K562 (cell line): ENCODE measurements around the gene CRX. TPM values are rescaled to one million over a fixed set of nuclear protein-coding genes. Genes with fewer than 3 reads are reported as not detected.

Source experiments
- ATAC-seq: fragments of 200-7000 bp; cut with Tn5 transposase; 3 replicates; pipeline ENCODE4 v1.9.1; 2020; ENCODE audit warnings: moderate library complexity
- BruUV-seq: library from RNA; stranded (reverse); fragments of 400-500 nt; replicated peaks from 2 replicates; lab custom pipeline; 2021; lab: Mats Ljungman, UMichigan
- CTCF ChIA-PET: fragments of 300-600 bp; formaldehyde crosslinking; extraction: SDS; loops from one replicate; lab custom pipeline; 2021; ENCODE audit warnings: low intra/inter-chr PET ratio; lab: Yijun Ruan, JAX
- POLR2A ChIA-PET: fragments of 300-600, 350-650 bp; sonication (Branson Sonifier 250); formaldehyde crosslinking; extraction: SDS; loops from one replicate; lab custom pipeline; 2021; ENCODE audit warnings: antibody characterized with exemption, inconsistent platforms; lab: Yijun Ruan, JAX
- DNase-seq, 4 experiments: peaks; one replicate each; pipeline versions ENCODE4 v3.0.0 to v3.0.0-alpha.2; 2011 to 2018; ENCODE audit warnings: low spot score in 3 of 4, mixed read lengths in 3 of 4; ENCODE audit errors: extremely low read depth in 1 of 4
- FAIRE-seq: peaks from 2 replicates; lab custom pipeline; 2011; peaks lifted over from hg19 to GRCh38; lab: Jason Lieb, UNC
- H2AFZ ChIP-seq: 2 replicates; pipeline ENCODE4 v1.6.0; 2011; ENCODE audit warnings: low read depth, low read length, control low read depth, inconsistent platforms
- H3K27ac ChIP-seq: fragments of 200-600 bp; 3 replicates; pipeline ENCODE4 v1.8.0; 2011; ENCODE audit warnings: low read depth, mild to moderate bottlenecking, control low read depth, inconsistent platforms, low read length, moderate library complexity, mixed read lengths; ENCODE audit errors: extremely low read depth
- H3K27me3 ChIP-seq, 2 experiments: fragments of 300-600 bp in 1 of 2; 2 replicates in 1 of 2; 3 replicates in 1 of 2; pipeline versions ENCODE4 v1.6.0 to v1.8.0; 2011; ENCODE audit warnings: inconsistent platforms in 2 of 2, low read length in 2 of 2, mild to moderate bottlenecking in 1 of 2, mixed read lengths in 1 of 2, moderate library complexity in 1 of 2; ENCODE audit not compliant: control insufficient read depth in 2 of 2, insufficient read depth in 2 of 2
- H3K36me3 ChIP-seq: fragments of 300-600 bp; 3 replicates; pipeline ENCODE4 v1.8.0; 2011; ENCODE audit warnings: mild to moderate bottlenecking, low read length, inconsistent platforms; ENCODE audit not compliant: control insufficient read depth, insufficient read depth
- H3K4me1 ChIP-seq, 2 experiments: fragments of 200-600 bp in 1 of 2; replicated peaks in 1 of 2; 2 replicates in 1 of 2; 3 replicates in 1 of 2; pipeline versions ENCODE4 v1.5.1 to v1.8.0; 2011; ENCODE audit warnings: inconsistent platforms in 2 of 2, low read length in 2 of 2, mild to moderate bottlenecking in 1 of 2, mixed read lengths in 1 of 2, moderate library complexity in 1 of 2; ENCODE audit not compliant: control insufficient read depth in 2 of 2, insufficient read depth in 2 of 2
- H3K4me2 ChIP-seq: 2 replicates; pipeline ENCODE4 v1.6.1; 2011; ENCODE audit warnings: low read length, control low read depth, inconsistent platforms, mixed read lengths; ENCODE audit not compliant: insufficient read depth
- H3K4me3 ChIP-seq: fragments of 200-600 bp; sonication (generic), shearing (Covaris generic); 2 replicates; pipeline ENCODE4 v1.5.1; 2016; ENCODE audit warnings: control low read depth, inconsistent platforms
- H3K79me2 ChIP-seq: fragments of 200-600 bp; 3 replicates; pipeline ENCODE4 v1.8.0; 2011; ENCODE audit warnings: low read length, inconsistent platforms; ENCODE audit not compliant: control insufficient read depth, insufficient read depth
- H3K9ac ChIP-seq, 2 experiments: 2 replicates each; pipeline versions ENCODE4 v1.6.0 to v1.6.1; 2011; ENCODE audit warnings: low read depth in 2 of 2, low read length in 2 of 2, control low read depth in 1 of 2, inconsistent platforms in 1 of 2, mild to moderate bottlenecking in 1 of 2, mixed read lengths in 1 of 2; ENCODE audit not compliant: insufficient read depth in 1 of 2
- H3K9me1 ChIP-seq: one replicate; pipeline ENCODE4 v1.6.0; 2011; ENCODE audit warnings: inconsistent platforms, mild to moderate bottlenecking, low read length, moderate library complexity; ENCODE audit not compliant: control insufficient read depth, insufficient read depth
- H3K9me3 ChIP-seq: replicated peaks from 2 replicates; pipeline ENCODE4 v1.5.1; 2011; ENCODE audit warnings: low read depth, low read length, inconsistent platforms; ENCODE audit not compliant: control insufficient read depth, insufficient read depth
- H4K20me1 ChIP-seq: replicated peaks from 2 replicates; pipeline ENCODE4 v1.6.1; 2011; ENCODE audit warnings: low read length, inconsistent platforms, mixed read lengths; ENCODE audit not compliant: control insufficient read depth, insufficient read depth
- ATF6 ChIP-seq: sonication (generic); formaldehyde crosslinking; IDR thresholded peaks from 2 replicates; pipeline ENCODE4 v1.4.0; 2020; ENCODE audit warnings: mild to moderate bottlenecking, missing genetic modification reagents
- CHCHD3 ChIP-seq: fragments of 250-450 bp; sonication (Bioruptor Pico); IDR thresholded peaks from 2 replicates; pipeline ENCODE4 v2.1.2; 2022; ENCODE audit warnings: mild to moderate bottlenecking
- EWSR1 ChIP-seq: fragments of 450-650 bp; IDR thresholded peaks from 2 replicates; pipeline ENCODE4 v1.6.1; 2018; ENCODE audit warnings: borderline replicate concordance, mild to moderate bottlenecking, low read depth, moderate library complexity; ENCODE audit not compliant: partially characterized antibody
- GABPA ChIP-seq: fragments of 200-800 bp; sonication (Bioruptor generic); conservative IDR thresholded peaks from 2 replicates; pipeline ENCODE4 v1.6.1; 2016; ENCODE audit warnings: low read depth, missing genetic modification characterization, missing compliant biosample characterization
- GABPB1 ChIP-seq: sonication (generic); formaldehyde crosslinking; IDR thresholded peaks from 2 replicates; pipeline ENCODE4 v1.8.0; 2022; ENCODE audit warnings: mild to moderate bottlenecking, missing genetic modification reagents
- GTF2A2 ChIP-seq: IDR thresholded peaks from 2 replicates; pipeline ENCODE4 v1.6.1; 2016; ENCODE audit warnings: mild to moderate bottlenecking, missing genetic modification characterization, missing compliant biosample characterization
- HEY1 ChIP-seq: fragments of 250-450 bp; sonication (Bioruptor Pico); IDR thresholded peaks from 2 replicates; pipeline ENCODE4 v1.5.0; 2020; ENCODE audit warnings: mild to moderate bottlenecking, moderate library complexity, borderline replicate concordance
- HMGN3 ChIP-seq: IDR thresholded peaks from 2 replicates; pipeline ENCODE4 v1.6.1; 2011; ENCODE audit warnings: borderline replicate concordance, low read depth, mild to moderate bottlenecking, mixed read lengths, low read length; ENCODE audit not compliant: insufficient read length; ENCODE audit errors: extremely low read depth
- KDM5B ChIP-seq: fragments of 200-600 bp; sonication (generic); IDR thresholded peaks from 2 replicates; pipeline ENCODE4 v1.6.1; 2012; ENCODE audit warnings: low read depth, mild to moderate bottlenecking, moderate library complexity, low read length, control low read depth, inconsistent platforms; ENCODE audit not compliant: insufficient replicate concordance
- SIN3B ChIP-seq: fragments of 450-650 bp; IDR thresholded peaks from 2 replicates; pipeline ENCODE4 v1.6.1; 2017; ENCODE audit warnings: low read depth, mild to moderate bottlenecking, moderate library complexity
- TFAP4 ChIP-seq: sonication (generic); formaldehyde crosslinking; IDR thresholded peaks from 2 replicates; pipeline ENCODE4 v1.8.0; 2022; ENCODE audit warnings: missing genetic modification reagents, mild to moderate bottlenecking, moderate library complexity, borderline replicate concordance
- ZFX ChIP-seq: sonication (generic); formaldehyde crosslinking; IDR thresholded peaks from 2 replicates; pipeline ENCODE4 v1.8.0; 2022; ENCODE audit warnings: mild to moderate bottlenecking, missing genetic modification reagents, moderate library complexity
- ZNF174 ChIP-seq: fragments of 250-450 bp; sonication (Bioruptor Pico); IDR thresholded peaks from 2 replicates; pipeline ENCODE4 v1.4.0; 2020; ENCODE audit warnings: mild to moderate bottlenecking
- WGBS: fragments of 100-300 bp; shearing (Covaris generic); methylation state at CpG from one replicate; pipeline ENCODE4 v1.1.6; 2016; ENCODE audit warnings: low coverage, mixed read lengths; ENCODE audit not compliant: insufficient coverage; ENCODE audit errors: missing lambda C conversion rate; 5-methylcytosine and 5-hydroxymethylcytosine counted together
- in situ Hi-C: fragments of 300-500 bp; cut with MboI; formaldehyde crosslinking; loops from 4 replicates; pipeline ENCODE4 v1.15.0; 2018; ENCODE audit warnings: inconsistent platforms, mixed read lengths
- intact Hi-C: fragments of 100-400 bp; cut with micrococcal nuclease; formaldehyde crosslinking; loops from 2 replicates; pipeline ENCODE4 v1.14.2; 2022
- polyA plus RNA-seq, 8 experiments: library from polyadenylated mRNA; depleted of rRNA in 4 of 8; stranded (reverse) in 5 of 8; unstranded in 3 of 8; fragments of >200 nt; fragmentation: Nextera tagmentation in 2 of 8; fragmentation: Illumina TruSeq in 1 of 8; extraction: Ambion mirVana in 2 of 8; extraction: Trizol in 1 of 8; gene quantifications; 2 replicates each; pipeline versions ENCODE4 v1.2.1 to v1.2.3, GENCODE V29; 2011 to 2014; ENCODE audit warnings: inconsistent platforms in 1 of 8, missing spikeins in 1 of 8
- total RNA-seq, 7 experiments: library from RNA; depleted of rRNA in 6 of 7; stranded (reverse); fragments of >200 nt in 6 of 7; fragmentation: Illumina TruSeq in 2 of 7; extraction: Trizol in 2 of 7; gene quantifications; 2 replicates each; pipeline versions ENCODE4 v1.2.1 to v1.2.3, GENCODE V29; 2011 to 2021; ENCODE audit warnings: low replicate concordance in 1 of 7
- TF ChIP-seq, protein P1 (sequence below): fragments of 250-450 bp; sonication (Bioruptor Pico); IDR thresholded peaks from 2 replicates; pipeline ENCODE4 v1.5.0; 2021; ENCODE audit warnings: mild to moderate bottlenecking, borderline replicate concordance

The CRX gene
- total and polyA plus RNA-seq, 9 of the 15 experiments (the other 6 are each of a cell fraction or from before 2014, with no cell fraction given) = 0.01 TPM; not detected in 8

DNA sequence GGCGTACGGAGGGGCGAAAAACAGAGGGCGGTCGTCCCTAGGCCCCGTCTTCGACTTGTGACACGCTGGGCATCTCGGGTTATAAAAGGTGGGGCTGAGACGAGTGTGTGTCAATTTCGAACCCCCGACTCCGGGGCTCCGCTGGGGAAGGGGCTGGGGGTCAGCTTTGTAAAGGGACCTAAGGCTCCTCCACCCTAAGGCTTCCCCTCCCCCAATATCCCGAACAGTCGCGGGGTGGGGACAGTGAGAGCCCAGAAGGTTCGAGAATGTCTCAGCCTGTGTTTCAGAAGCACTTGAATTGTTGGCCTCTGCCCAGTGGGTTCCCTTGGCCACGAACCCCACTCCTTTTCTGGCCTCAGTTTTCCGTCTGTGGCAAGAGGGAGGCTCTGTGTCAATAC is 42.8 kb upstream of the CRX start:
- H3K4me2 ChIP-seq = peak overlapping the region; percentile 84
- TSS peak; percentile 77 for BruUV-seq
- FAIRE-seq = peak; percentile 71
- intact Hi-C loops = no loop called here
- POLR2A ChIA-PET = no interaction called here
- peaks cover 25% of the 10 kb centered on the region for H3K79me2 ChIP-seq
- H3K4me3 ChIP-seq = peak overlapping the region; percentile 95
- CTCF ChIA-PET = interaction anchor here (1.5 kb wide), 1 partner anchor 10 kb away, joined by 7 read pairs; no protein-coding TSS in a partner anchor
- H3K27ac ChIP-seq = peak overlapping the region; percentile 96
- peak overlapping the region; percentile 94 to 100 for H3K9ac ChIP-seq
- in situ Hi-C loops = no loop called here
- H3K9me3 ChIP-seq = no peaks in the 10 kb centered on the region
- ATAC-seq = peak; percentile 56
- peaks cover 28% of the 10 kb centered on the region; the same call in 2 of the 3 replicates for H3K36me3 ChIP-seq
- DNase-seq = peak in 1 of 4 experiments; percentile 49
- H4K20me1 ChIP-seq = no peaks in the 10 kb centered on the region
- no peak for TF ChIP-seq GTF2A2 (tag)
- TF ChIP-seq, protein P1, sequence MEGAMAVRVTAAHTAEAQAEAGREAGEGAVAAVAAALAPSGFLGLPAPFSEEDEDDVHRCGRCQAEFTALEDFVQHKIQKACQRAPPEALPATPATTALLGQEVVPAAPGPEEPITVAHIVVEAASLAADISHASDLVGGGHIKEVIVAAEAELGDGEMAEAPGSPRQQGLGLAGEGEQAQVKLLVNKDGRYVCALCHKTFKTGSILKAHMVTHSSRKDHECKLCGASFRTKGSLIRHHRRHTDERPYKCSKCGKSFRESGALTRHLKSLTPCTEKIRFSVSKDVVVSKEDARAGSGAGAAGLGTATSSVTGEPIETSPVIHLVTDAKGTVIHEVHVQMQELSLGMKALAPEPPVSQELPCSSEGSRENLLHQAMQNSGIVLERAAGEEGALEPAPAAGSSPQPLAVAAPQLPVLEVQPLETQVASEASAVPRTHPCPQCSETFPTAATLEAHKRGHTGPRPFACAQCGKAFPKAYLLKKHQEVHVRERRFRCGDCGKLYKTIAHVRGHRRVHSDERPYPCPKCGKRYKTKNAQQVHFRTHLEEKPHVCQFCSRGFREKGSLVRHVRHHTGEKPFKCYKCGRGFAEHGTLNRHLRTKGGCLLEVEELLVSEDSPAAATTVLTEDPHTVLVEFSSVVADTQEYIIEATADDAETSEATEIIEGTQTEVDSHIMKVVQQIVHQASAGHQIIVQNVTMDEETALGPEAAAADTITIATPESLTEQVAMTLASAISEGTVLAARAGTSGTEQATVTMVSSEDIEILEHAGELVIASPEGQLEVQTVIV (CRISPR knock-in tag) = no peak
- TF ChIP-seq HMGN3 = no peak
- TF ChIP-seq GABPB1 (CRISPR knock-in tag) = no peak
- peak; percentile 9 for TF ChIP-seq KDM5B
- TF ChIP-seq CHCHD3 (CRISPR knock-in tag) = no peak
- no peak for TF ChIP-seq HEY1 (CRISPR knock-in tag)
- no peak for TF ChIP-seq ATF6 (CRISPR knock-in tag)
- 0 out of 2 replicates have a peak, but pooled peaks have one; percentile 3 for TF ChIP-seq GABPA (tag)
- TF ChIP-seq ZNF174 (CRISPR knock-in tag) = no peak
- peak; percentile 35; the same call in 1 of the 2 replicates for TF ChIP-seq ZFX
- TF ChIP-seq TFAP4 = no peak
- no peak for TF ChIP-seq SIN3B
- TF ChIP-seq EWSR1 = no peak
- WGBS = 0% methylated on average over 12 of the region's 20 CpGs
- H3K27me3 ChIP-seq = no peaks in the 10 kb centered on the region
- H3K9me1 ChIP-seq = peaks cover 3% of the 10 kb centered on the region
- H3K4me1 ChIP-seq = peaks cover 11 to 29% of the 10 kb centered on the region in 2 experiments; a peak in 3 of 5 replicates
- H2AFZ ChIP-seq = peak overlapping the region; percentile 96
